HL-60 (cell line): ENCODE results near the gene CACNA2D3.

Source experiments
- DNase-seq, 2 experiments: peaks; one replicate each; pipeline ENCODE4 v3.0.0-alpha.2; 2010 to 2020; ENCODE audit warnings: low read depth in 1 of 2, low spot score in 1 of 2
- H3K27ac ChIP-seq: fragments of 250-450 bp; sonication (Bioruptor Pico); replicated peaks from 2 replicates; pipeline ENCODE4 v1.5.1; 2020; ENCODE audit warnings: mild to moderate bottlenecking, moderate library complexity
- H3K27me3 ChIP-seq: fragments of 250-450 bp; sonication (Bioruptor Pico); 2 replicates; pipeline ENCODE4 v1.5.1; 2021; ENCODE audit warnings: mild to moderate bottlenecking, moderate library complexity; ENCODE audit not compliant: insufficient read depth, poor library complexity, severe bottlenecking
- H3K4me3 ChIP-seq: replicated peaks from 2 replicates; pipeline ENCODE4 v1.5.1; 2011; ENCODE audit warnings: mild to moderate bottlenecking, control low read depth, low read length; ENCODE audit not compliant: insufficient read depth
- GABPA ChIP-seq: IDR thresholded peaks from 2 replicates; pipeline ENCODE4 v1.6.1; 2012; ENCODE audit warnings: low read depth
- POLR2AphosphoS5 ChIP-seq: IDR thresholded peaks from 2 replicates; pipeline ENCODE4 v1.6.1; 2012; ENCODE audit warnings: low read depth
- SPI1 ChIP-seq: IDR thresholded peaks from 2 replicates; pipeline ENCODE4 v1.6.1; 2012; ENCODE audit warnings: low read depth, mild to moderate bottlenecking, borderline replicate concordance
- TF ChIP-seq, protein P1 (sequence below): IDR thresholded peaks from one replicate; pipeline ENCODE4 v1.5.1; 2011; ENCODE audit warnings: low read length, control low read depth, inconsistent platforms; ENCODE audit not compliant: insufficient read depth
- TF ChIP-seq, protein P2 (sequence below): IDR thresholded peaks from 2 replicates; pipeline ENCODE4 v1.6.1; 2012; ENCODE audit warnings: low read depth; ENCODE audit not compliant: insufficient replicate concordance

The CACNA2D3 gene

DNA sequence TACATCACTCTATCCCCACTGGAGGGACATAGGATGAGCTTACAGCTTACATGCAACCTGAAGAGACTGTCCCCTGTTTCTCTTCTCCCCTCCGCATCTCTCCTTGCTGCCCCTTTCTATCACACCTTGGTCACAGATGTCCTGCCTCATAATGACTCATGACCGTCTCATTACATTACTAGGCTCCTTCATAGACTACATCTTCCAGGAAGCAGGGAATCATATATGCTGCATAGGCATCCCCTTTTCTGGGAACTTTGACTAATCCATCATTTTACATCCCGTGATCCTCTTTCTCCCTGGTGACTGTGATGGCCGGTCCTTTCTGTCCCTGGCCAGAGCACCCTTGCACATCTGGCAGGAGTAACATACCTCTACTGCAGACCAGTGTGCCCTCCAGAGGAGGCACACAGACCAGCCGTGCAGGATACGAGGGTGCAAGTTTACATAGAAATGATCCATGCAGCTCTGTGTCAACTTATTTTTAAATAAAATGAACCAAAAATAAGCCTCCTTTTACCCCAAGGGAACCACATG, 188.9 kb downstream of the CACNA2D3 start:
- TF ChIP-seq GABPA (no peak), POLR2AphosphoS5 (no peak), SPI1 (no peak)
- TF ChIP-seq, protein P1, sequence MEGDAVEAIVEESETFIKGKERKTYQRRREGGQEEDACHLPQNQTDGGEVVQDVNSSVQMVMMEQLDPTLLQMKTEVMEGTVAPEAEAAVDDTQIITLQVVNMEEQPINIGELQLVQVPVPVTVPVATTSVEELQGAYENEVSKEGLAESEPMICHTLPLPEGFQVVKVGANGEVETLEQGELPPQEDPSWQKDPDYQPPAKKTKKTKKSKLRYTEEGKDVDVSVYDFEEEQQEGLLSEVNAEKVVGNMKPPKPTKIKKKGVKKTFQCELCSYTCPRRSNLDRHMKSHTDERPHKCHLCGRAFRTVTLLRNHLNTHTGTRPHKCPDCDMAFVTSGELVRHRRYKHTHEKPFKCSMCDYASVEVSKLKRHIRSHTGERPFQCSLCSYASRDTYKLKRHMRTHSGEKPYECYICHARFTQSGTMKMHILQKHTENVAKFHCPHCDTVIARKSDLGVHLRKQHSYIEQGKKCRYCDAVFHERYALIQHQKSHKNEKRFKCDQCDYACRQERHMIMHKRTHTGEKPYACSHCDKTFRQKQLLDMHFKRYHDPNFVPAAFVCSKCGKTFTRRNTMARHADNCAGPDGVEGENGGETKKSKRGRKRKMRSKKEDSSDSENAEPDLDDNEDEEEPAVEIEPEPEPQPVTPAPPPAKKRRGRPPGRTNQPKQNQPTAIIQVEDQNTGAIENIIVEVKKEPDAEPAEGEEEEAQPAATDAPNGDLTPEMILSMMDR = no peak
- TF ChIP-seq, protein P2, sequence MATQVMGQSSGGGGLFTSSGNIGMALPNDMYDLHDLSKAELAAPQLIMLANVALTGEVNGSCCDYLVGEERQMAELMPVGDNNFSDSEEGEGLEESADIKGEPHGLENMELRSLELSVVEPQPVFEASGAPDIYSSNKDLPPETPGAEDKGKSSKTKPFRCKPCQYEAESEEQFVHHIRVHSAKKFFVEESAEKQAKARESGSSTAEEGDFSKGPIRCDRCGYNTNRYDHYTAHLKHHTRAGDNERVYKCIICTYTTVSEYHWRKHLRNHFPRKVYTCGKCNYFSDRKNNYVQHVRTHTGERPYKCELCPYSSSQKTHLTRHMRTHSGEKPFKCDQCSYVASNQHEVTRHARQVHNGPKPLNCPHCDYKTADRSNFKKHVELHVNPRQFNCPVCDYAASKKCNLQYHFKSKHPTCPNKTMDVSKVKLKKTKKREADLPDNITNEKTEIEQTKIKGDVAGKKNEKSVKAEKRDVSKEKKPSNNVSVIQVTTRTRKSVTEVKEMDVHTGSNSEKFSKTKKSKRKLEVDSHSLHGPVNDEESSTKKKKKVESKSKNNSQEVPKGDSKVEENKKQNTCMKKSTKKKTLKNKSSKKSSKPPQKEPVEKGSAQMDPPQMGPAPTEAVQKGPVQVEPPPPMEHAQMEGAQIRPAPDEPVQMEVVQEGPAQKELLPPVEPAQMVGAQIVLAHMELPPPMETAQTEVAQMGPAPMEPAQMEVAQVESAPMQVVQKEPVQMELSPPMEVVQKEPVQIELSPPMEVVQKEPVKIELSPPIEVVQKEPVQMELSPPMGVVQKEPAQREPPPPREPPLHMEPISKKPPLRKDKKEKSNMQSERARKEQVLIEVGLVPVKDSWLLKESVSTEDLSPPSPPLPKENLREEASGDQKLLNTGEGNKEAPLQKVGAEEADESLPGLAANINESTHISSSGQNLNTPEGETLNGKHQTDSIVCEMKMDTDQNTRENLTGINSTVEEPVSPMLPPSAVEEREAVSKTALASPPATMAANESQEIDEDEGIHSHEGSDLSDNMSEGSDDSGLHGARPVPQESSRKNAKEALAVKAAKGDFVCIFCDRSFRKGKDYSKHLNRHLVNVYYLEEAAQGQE = no peak
- DNase-seq = no peak
- Histone ChIP-seq H3K27ac (no peak overlapping the region), H3K4me3 (no peak overlapping the region), H3K27me3 (peaks cover 2% of the 10 kb centered on the region)

DNA sequence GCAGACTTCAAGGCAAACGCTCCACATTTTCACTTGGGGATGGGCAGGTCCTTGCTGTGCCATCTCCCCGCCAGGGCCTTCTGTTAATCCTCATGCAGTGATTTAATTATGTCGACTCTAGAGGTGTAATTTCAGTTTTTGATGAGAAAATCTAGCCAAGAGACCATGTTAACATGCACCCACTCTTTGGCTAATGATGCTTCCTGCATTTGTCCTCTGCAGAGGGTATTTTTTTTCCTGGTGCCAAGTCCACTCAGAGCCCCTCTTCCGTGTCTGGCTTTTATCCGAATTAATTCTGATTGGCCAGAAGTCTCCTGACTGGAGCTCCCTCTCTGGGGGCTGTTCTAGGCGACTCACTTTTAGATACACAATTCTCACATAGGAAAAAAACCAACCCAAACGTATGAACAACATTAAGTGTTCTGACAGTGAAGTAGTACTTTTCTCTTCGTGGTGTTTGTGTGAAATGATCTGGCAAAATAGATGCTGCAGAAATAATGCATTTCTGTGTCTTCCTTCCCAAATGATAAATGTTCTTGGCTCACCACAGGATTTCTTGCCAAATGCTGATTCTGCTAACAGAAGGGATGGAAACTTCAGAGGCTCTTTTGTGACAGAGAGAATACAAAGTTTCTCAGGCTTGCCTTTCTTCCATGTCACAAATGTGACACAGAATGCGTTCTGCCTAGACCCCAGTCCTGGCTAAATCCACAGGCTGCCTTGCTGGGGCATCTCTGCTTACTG, 190.0 kb downstream of the CACNA2D3 start:
- Histone ChIP-seq H3K4me3 (no peak overlapping the region), H3K27me3 (peaks cover 2% of the 10 kb centered on the region), H3K27ac (no peak overlapping the region)
- DNase-seq = no peak
- TF ChIP-seq SPI1 (no peak), POLR2AphosphoS5 (no peak), GABPA (no peak)
- TF ChIP-seq, protein P1 = no peak
- TF ChIP-seq, protein P2 = no peak

DNA sequence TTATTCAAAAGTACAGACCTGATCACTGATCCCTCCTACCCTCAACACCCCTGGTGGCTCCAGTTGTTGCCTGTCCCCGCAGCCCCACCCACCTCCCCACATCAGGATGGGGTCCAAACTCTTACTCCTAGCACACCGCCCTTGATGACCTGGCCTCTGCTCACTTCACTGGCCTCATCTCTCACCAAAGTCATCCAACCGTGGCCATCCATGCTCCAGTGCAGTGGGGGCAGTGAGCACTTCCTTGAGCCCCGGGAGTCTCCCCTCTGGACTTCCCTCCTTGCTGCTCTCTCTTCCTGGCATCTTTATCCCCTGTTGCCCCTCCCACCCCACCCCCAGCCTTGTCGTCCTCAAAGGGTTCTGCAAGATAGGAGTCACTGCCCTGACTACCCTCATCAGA, 191.1 kb downstream of the CACNA2D3 start:
- Histone ChIP-seq H3K27me3 (peaks cover 2% of the 10 kb centered on the region), H3K27ac (no peak overlapping the region), H3K4me3 (no peak overlapping the region)
- no peak for DNase-seq
- TF ChIP-seq POLR2AphosphoS5 = no peak
- no peak for TF ChIP-seq GABPA
- TF ChIP-seq, protein P2 = no peak
- TF ChIP-seq, protein P1 = no peak
- TF ChIP-seq SPI1 = no peak
